SH-SY5Y (cell line): ENCODE data around the gene ZEB2.

ENCODE experiments used
- GATA2 ChIP-seq: IDR thresholded peaks from 2 replicates; pipeline ENCODE4 v1.6.1; 2011; ENCODE audit warnings: mild to moderate bottlenecking, low read depth, low read length
- GATA3 ChIP-seq: IDR thresholded peaks from 2 replicates; pipeline ENCODE4 v1.6.1; 2011; ENCODE audit warnings: low read depth, mild to moderate bottlenecking, low read length, moderate library complexity

GRCh38 chr2:144490857-144491256, 29.1 kb downstream of the ZEB2 start:
- TF ChIP-seq GATA2 (no peak), GATA3 (no peak)
